ENCODE data around the gene RPL7L1.
A peak's percentile ranks its signal among the peaks of the same experiment; 100 is the strongest.
"Not testable (repeated sequence)": the region's sequence is repeated elsewhere in the genome, so short reads cannot be mapped to it uniquely, and the experiment has no call there.

The RPL7L1 gene

GRCh38 chr6:42880240-42880817, 913 bp downstream of the RPL7L1 start:
- peak overlapping the region; percentile 99 for H3K27ac ChIP-seq (ENCODE audit: extremely low read depth, low read depth, low read length)
- CTCF ChIA-PET: interaction anchor here (0.6 to 6.2 kb wide), 5 partner anchors 21 to 1105 kb away, joined by 3 to 79 read pairs (median 5); no protein-coding TSS in a partner anchor

GRCh38 chr6:42880871-42881270, 1.5 kb downstream of the RPL7L1 start:
- H3K36me3 ChIP-seq (ENCODE audit: control insufficient read depth in 2 of 2, insufficient read depth in 1 of 2, low read length in 2 of 2): peaks cover 46 to 48% of the 10 kb centered on the region in 2 experiments
- H3K4me1 ChIP-seq (ENCODE audit: control insufficient read depth, insufficient read depth, low read length); H3K9me3 ChIP-seq (ENCODE audit: control insufficient read depth, insufficient read depth, low read depth, low read length): not testable (repeated sequence)
- H3K4me3 ChIP-seq (ENCODE audit: low read depth, low read length): peak overlapping the region; percentile 95
- POLR2A ChIA-PET: interaction anchor here (0.7 to 5.8 kb wide), 3 partner anchors 10 to 135 kb away, joined by 3 to 87 read pairs (median 17); partner anchors contain the start of genes BICRAL and TBCC
- CTCF ChIA-PET: interaction anchor here (0.6 to 1.1 kb wide), 5 partner anchors 10 to 1105 kb away, joined by 3 to 4 read pairs (median 3); a partner anchor contains a TSS
- peak overlapping the region; percentile 99 for H3K27ac ChIP-seq (ENCODE audit: extremely low read depth, low read depth, low read length)

More at GRCh38 chr6:42880240-42880817, 913 bp downstream of the RPL7L1 start:
- peaks cover 42 to 43% of the 10 kb centered on the region in 2 experiments for H3K36me3 ChIP-seq (ENCODE audit: control insufficient read depth in 2 of 2, insufficient read depth in 1 of 2, low read length in 2 of 2)
- not testable (repeated sequence) for H3K9me3 ChIP-seq (ENCODE audit: control insufficient read depth, insufficient read depth, low read depth, low read length); H3K4me1 ChIP-seq (ENCODE audit: control insufficient read depth, insufficient read depth, low read length)
- peak; percentile 66; the same call in 1 of the 2 replicates for TF ChIP-seq ZBTB17 (tag by site-specific recombination; IDR thresholded peaks at IDR 0.05)
- 0 out of 2 replicates have a peak, but pooled peaks have one; percentile 19 for TF ChIP-seq KLF16 (tag by site-specific recombination; IDR thresholded peaks at IDR 0.05)
- TF ChIP-seq ZFHX2 (tag by site-specific recombination; conservative IDR thresholded peaks at IDR 0.05): peak; percentile 31; the same call in 1 of the 2 replicates
- TF ChIP-seq ZNF223 (tag by site-specific recombination; IDR thresholded peaks at IDR 0.05): peak; percentile 43; the same call in 1 of the 2 replicates
- peak overlapping the region; percentile 95 for H3K4me3 ChIP-seq (ENCODE audit: low read depth, low read length)
- POLR2A ChIA-PET: interaction anchor here (0.5 to 5.8 kb wide), 26 partner anchors 11 to 1093 kb away, joined by 3 to 87 read pairs (median 4); partner anchors contain the start of genes BICRAL, BYSL, CNPY3 and CUL7

GRCh38 chr6:42885702-42886101, 6.3 kb downstream of the RPL7L1 start:
- POLR2A ChIA-PET: no interaction called here
- H3K36me3 ChIP-seq (ENCODE audit: control insufficient read depth in 2 of 2, insufficient read depth in 1 of 2, low read length in 2 of 2): peaks cover 43 to 71% of the 10 kb centered on the region in 2 experiments
- CTCF ChIA-PET: interaction anchor here (0.5 to 1.7 kb wide), 3 partner anchors 16 to 301 kb away, joined by 3 to 4 read pairs (median 3); no protein-coding TSS in a partner anchor
- H3K9me3 ChIP-seq (ENCODE audit: control insufficient read depth, insufficient read depth, low read depth, low read length): no peaks in the 10 kb centered on the region
- TF ChIP-seq ZBTB10 (tag by site-specific recombination; IDR thresholded peaks at IDR 0.05) (no peak), ZNF221 (tag by site-specific recombination; IDR thresholded peaks at IDR 0.05; ENCODE audit: borderline replicate concordance) (no peak), ZNF398 (tag by site-specific recombination; IDR thresholded peaks at IDR 0.05) (no peak), ZNF777 (tag by site-specific recombination; IDR thresholded peaks at IDR 0.05; ENCODE audit: borderline replicate concordance) (no peak)
- H3K27ac ChIP-seq (ENCODE audit: extremely low read depth, low read depth, low read length): no peak overlapping the region
- no peaks in the 10 kb centered on the region for H3K4me1 ChIP-seq (ENCODE audit: control insufficient read depth, insufficient read depth, low read length)
- H3K4me3 ChIP-seq (ENCODE audit: low read depth, low read length): no peak overlapping the region

- H3K27ac ChIP-seq (ENCODE audit: extremely low read depth, low read depth, low read length); H3K4me3 ChIP-seq (ENCODE audit: low read depth, low read length); H3K4me1 ChIP-seq (ENCODE audit: control insufficient read depth, insufficient read depth, low read length); H3K9me3 ChIP-seq (ENCODE audit: control insufficient read depth, insufficient read depth, low read depth, low read length): not testable (repeated sequence)
- CTCF ChIA-PET: interaction anchor here (0.6 to 0.7 kb wide), 2 partner anchors 628 to 1567 kb away, joined by 3 read pairs; no protein-coding TSS in a partner anchor
- POLR2A ChIA-PET: interaction anchor here (0.8 kb wide), 1 partner anchor 9 kb away, joined by 3 read pairs; the partner anchor contains the start of gene RPL7L1
- H3K36me3 ChIP-seq (ENCODE audit: control insufficient read depth in 2 of 2, insufficient read depth in 1 of 2, low read length in 2 of 2): peaks cover 20 to 50% of the 10 kb centered on the region in 2 experiments
- peak; percentile 86 for TF ChIP-seq ZBTB17 (tag by site-specific recombination; IDR thresholded peaks at IDR 0.05)
These were observed 8.8 kb downstream of the RPL7L1 start for GRCh38 chr6:42888201-42888600.
